Measurements from ENCODE around the gene MAPK14. TPM values are rescaled to one million over a fixed set of nuclear protein-coding genes. Genes with fewer than 3 reads are reported as not detected.

MAPK14 gene
- total and polyA plus RNA-seq, 2 donors (not counting 3 experiments of a cell fraction or from before 2014, with no cell fraction given): 33.3 to 54.1 TPM

DNA sequence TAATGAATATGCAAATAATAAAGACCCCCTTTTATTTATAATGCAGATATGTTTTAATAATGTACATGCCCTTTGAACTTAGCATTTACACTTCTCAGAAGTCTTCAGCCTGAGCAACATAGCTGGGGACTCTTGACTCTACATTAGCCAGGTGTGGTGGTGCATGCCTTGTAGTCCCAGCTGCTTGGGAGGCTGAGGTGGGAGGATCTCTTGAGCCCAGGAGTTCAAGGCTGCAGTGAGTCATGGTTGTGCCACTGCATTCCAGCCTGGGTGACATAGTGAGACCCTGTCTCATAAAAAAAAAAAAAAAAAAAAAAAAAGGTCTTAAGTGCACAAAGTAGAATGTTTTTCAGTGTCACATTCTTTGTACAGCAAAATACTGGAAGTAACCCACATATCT is 85.4 kb downstream of the MAPK14 start:
- H2AFZ ChIP-seq (ENCODE audit: low read depth, low read length): no peak overlapping the region
- dilution Hi-C loops (cut with MboI; ENCODE audit: extremely low pct_ligation_motif_present, low sequenced_read_pairs): no loop called here
- intact Hi-C loops (cut with micrococcal nuclease): no loop called here
- ChIA-PET CTCF (interaction anchor here (0.6 to 0.7 kb wide), 2 partner anchors 9 to 140 kb away, joined by 4 read pairs; no protein-coding TSS in a partner anchor), POLR2A (no interaction called here)
- FAIRE-seq (no peak), DNase-seq (ENCODE audit: low read depth, low spot score) (no peak)
- no peak overlapping the region for H3K27ac ChIP-seq (ENCODE audit: insufficient read depth, low read depth, low read length)
- H3K27me3 ChIP-seq (ENCODE audit: control insufficient read depth in 2 of 2, insufficient read depth in 2 of 2, low read length in 2 of 2): no peaks in the 10 kb centered on the region
- H3K9ac ChIP-seq (replicated peaks; ENCODE audit: extremely low read depth, insufficient read depth, low read length): no peak overlapping the region
- peaks cover 17 to 18% of the 10 kb centered on the region in 2 experiments for H3K36me3 ChIP-seq (ENCODE audit: control insufficient read depth in 2 of 2, extremely low read depth in 1 of 2, insufficient read depth in 2 of 2, low read length in 2 of 2)
- no peaks in the 10 kb centered on the region for H3K4me1 ChIP-seq (ENCODE audit: control insufficient read depth, extremely low read depth, insufficient read depth, low read length)
- BruUV-seq (replicated peaks): no TSS peak
- no peaks in the 10 kb centered on the region for H3K9me3 ChIP-seq (replicated peaks; ENCODE audit: control insufficient read depth, insufficient read depth, low read length)
- no peaks in the 10 kb centered on the region for H3K79me2 ChIP-seq (ENCODE audit: control insufficient read depth, insufficient read depth, low read length)
- no peaks in the 10 kb centered on the region for H4K20me1 ChIP-seq (replicated peaks; ENCODE audit: control insufficient read depth, extremely low read depth, insufficient read depth, low read length)
- H3K9me1 ChIP-seq (replicated peaks; ENCODE audit: control insufficient read depth, extremely low read depth, insufficient read depth, low read length): no peaks in the 10 kb centered on the region
- no peak overlapping the region for H3K4me3 ChIP-seq (replicated peaks in 1 of 3; ENCODE audit: insufficient read depth in 1 of 3, low read depth in 1 of 3, low read length in 3 of 3)
- TF ChIP-seq MYC (IDR thresholded peaks at IDR 0.05; ENCODE audit: low read depth, low read length) (no peak), CTCF (IDR thresholded peaks at IDR 0.05; ENCODE audit: extremely low read depth in 1 of 2, insufficient read depth in 1 of 2, low read depth in 1 of 2, low read length in 2 of 2) (no peak), JUN (IDR thresholded peaks at IDR 0.05; ENCODE audit: borderline replicate concordance, insufficient read depth, insufficient read length, low read depth) (no peak), POLR2A (IDR thresholded peaks at IDR 0.05; ENCODE audit: low read depth, low read length) (no peak), EZH2 (IDR thresholded peaks at IDR 0.05; ENCODE audit: borderline replicate concordance, low read depth, low read length, severe bottlenecking) (no peak), POLR2AphosphoS5 (IDR thresholded peaks at IDR 0.05; ENCODE audit: insufficient read depth, low read depth, low read length) (no peak), MAX (IDR thresholded peaks at IDR 0.05; ENCODE audit: insufficient read depth, insufficient read length) (no peak), GATA2 (IDR thresholded peaks at IDR 0.05; ENCODE audit: insufficient read depth, insufficient read length, low read depth, low read length) (no peak), FOS (IDR thresholded peaks at IDR 0.05; ENCODE audit: borderline replicate concordance, insufficient read depth, low read length) (no peak)
- no peak overlapping the region for H3K4me2 ChIP-seq (ENCODE audit: insufficient read depth, low read length)
